Mammary epithelial cell (primary cell): ENCODE measurements around the gene SERPINI2.

Experiments
- EZH2 ChIP-seq: IDR thresholded peaks from 2 replicates; pipeline ENCODE4 v1.6.1; 2012; ENCODE audit warnings: low read length, inconsistent platforms, borderline replicate concordance
- TF ChIP-seq, protein P1 (sequence below), 2 donors: IDR thresholded peaks in 1 of 2; conservative IDR thresholded peaks in 1 of 2; 2 replicates each; pipeline ENCODE4 v1.5.1; 2011 to 2012; ENCODE audit warnings: inconsistent platforms in 2 of 2, low read length in 2 of 2, mild to moderate bottlenecking in 2 of 2, control low read depth in 1 of 2, low read depth in 1 of 2; ENCODE audit not compliant: insufficient read depth in 1 of 2; ENCODE audit errors: extremely low read depth in 1 of 2

DNA sequence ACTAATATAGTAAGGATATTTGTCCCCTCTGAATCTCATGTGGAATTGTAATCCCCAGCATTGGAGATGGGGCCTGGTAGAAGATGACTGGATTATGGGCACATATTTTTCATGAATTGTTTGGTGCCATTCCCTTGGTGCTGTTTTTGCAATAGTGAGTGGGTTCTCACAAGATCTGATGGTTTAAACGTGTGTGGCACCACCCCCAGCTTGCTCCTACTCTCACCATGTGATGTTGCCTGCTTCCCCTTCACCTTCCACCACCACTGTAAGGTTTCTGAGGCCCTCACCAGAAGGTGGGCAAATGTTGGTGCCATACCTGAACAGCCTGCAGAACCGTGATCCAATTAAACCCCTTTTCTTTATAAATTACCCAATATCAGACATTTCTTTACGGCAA is 28.1 kb upstream of the SERPINI2 start:
- no peak for TF ChIP-seq EZH2
- TF ChIP-seq, protein P1, sequence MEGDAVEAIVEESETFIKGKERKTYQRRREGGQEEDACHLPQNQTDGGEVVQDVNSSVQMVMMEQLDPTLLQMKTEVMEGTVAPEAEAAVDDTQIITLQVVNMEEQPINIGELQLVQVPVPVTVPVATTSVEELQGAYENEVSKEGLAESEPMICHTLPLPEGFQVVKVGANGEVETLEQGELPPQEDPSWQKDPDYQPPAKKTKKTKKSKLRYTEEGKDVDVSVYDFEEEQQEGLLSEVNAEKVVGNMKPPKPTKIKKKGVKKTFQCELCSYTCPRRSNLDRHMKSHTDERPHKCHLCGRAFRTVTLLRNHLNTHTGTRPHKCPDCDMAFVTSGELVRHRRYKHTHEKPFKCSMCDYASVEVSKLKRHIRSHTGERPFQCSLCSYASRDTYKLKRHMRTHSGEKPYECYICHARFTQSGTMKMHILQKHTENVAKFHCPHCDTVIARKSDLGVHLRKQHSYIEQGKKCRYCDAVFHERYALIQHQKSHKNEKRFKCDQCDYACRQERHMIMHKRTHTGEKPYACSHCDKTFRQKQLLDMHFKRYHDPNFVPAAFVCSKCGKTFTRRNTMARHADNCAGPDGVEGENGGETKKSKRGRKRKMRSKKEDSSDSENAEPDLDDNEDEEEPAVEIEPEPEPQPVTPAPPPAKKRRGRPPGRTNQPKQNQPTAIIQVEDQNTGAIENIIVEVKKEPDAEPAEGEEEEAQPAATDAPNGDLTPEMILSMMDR (conservative IDR thresholded peaks at IDR 0.05 in 1 of 2, IDR thresholded peaks at IDR 0.05 in 1 of 2; ENCODE audit: extremely low read depth in 1 of 2, insufficient read depth in 1 of 2, low read depth in 1 of 2, low read length in 2 of 2): no peak
